SH-SY5Y (cell line): ENCODE results near the gene SYNGAP1.

Source experiments
- GATA2 ChIP-seq: IDR thresholded peaks from 2 replicates; pipeline ENCODE4 v1.6.1; 2011; ENCODE audit warnings: mild to moderate bottlenecking, low read depth, low read length
- GATA3 ChIP-seq: IDR thresholded peaks from 2 replicates; pipeline ENCODE4 v1.6.1; 2011; ENCODE audit warnings: low read depth, mild to moderate bottlenecking, low read length, moderate library complexity

GRCh38 chr6:33419580-33420490 lies at the start of gene SYNGAP1:
- TF ChIP-seq GATA2 (no peak), GATA3 (no peak)
